Transverse colon (tissue), 3 donors: ENCODE results near the gene TOLLIP.

Experiments used
- POLR2A ChIP-seq: fragments of 450-650 bp; IDR thresholded peaks from one replicate; pipeline ENCODE4 v1.6.1; 2016; ENCODE audit warnings: antibody characterized with exemption, mild to moderate bottlenecking, moderate library complexity
- TF ChIP-seq, protein P1 (sequence below), 5 experiments: fragments of 200-600 bp in 3 of 5; fragments of 450-650 bp in 2 of 5; sonication (generic) in 3 of 5; IDR thresholded peaks; 1 replicate in 2 of 5; 2 replicates in 3 of 5; pipeline ENCODE4 v1.5.1; 2016 to 2017; ENCODE audit warnings: antibody characterized with exemption in 5 of 5, inconsistent platforms in 3 of 5, mild to moderate bottlenecking in 2 of 5, moderate library complexity in 1 of 5

DNA sequence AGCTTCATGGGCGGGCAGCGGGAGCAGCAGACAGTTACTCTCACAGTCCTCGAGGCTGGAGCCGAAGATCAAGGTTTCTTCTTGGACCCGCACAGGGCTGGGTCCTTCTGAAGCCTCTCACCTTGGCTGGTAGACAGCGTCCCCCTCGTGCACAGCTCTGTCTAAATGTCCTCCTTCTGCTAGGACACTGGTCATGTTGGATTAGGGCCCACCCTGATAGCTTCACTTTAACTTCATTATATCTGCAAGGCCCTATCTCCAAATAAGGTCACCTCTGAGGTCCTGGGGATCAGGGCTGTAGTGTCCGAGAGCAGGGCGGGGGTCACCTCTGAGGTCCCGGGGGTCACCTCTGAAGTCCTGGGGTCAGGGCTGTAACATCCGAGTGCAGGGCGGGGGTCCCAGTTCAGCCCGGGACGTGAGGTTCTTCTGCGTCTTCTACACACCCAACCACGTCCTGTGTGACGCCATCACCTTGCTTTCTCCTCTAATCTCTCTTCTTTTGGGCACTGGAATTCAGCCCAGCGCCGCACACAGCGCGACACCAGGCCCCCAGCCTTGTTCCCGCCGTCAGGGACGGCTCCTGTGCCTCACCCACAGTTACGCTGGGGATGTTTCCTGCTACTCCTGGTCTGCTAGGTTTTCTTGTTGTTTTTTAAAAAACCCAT, 34.1 kb upstream of the TOLLIP start:
- TF ChIP-seq, protein P1, sequence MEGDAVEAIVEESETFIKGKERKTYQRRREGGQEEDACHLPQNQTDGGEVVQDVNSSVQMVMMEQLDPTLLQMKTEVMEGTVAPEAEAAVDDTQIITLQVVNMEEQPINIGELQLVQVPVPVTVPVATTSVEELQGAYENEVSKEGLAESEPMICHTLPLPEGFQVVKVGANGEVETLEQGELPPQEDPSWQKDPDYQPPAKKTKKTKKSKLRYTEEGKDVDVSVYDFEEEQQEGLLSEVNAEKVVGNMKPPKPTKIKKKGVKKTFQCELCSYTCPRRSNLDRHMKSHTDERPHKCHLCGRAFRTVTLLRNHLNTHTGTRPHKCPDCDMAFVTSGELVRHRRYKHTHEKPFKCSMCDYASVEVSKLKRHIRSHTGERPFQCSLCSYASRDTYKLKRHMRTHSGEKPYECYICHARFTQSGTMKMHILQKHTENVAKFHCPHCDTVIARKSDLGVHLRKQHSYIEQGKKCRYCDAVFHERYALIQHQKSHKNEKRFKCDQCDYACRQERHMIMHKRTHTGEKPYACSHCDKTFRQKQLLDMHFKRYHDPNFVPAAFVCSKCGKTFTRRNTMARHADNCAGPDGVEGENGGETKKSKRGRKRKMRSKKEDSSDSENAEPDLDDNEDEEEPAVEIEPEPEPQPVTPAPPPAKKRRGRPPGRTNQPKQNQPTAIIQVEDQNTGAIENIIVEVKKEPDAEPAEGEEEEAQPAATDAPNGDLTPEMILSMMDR (IDR thresholded peaks at IDR 0.05), result no peak
- no peak for TF ChIP-seq POLR2A
